ENCODE data around the gene PARP8.
"Not testable (repeated sequence)": the region's sequence is repeated elsewhere in the genome, so short reads cannot be mapped to it uniquely, and the experiment has no call there.

PARP8 gene

GRCh38 chr5:50727845-50728244 is 61.4 kb downstream of the PARP8 start:
- DNase-seq: no peak

DNA sequence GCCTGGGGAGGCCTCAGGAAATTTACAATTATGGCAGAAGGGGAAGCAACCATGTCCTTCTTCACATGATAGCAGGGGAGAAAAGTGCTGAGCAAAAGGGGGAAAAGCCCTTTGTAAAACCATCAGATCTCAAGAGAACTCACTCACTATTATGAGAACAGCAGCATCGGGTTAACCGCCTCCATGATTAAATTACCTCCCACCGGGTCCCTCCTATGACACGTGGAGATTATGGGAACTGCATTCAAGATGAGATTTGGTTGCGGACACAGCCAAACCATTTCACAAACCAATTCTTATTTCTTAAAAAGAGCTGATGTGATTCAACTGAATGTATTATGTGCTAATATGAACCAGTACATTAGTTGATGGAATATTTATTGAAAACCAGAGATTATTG is 63.9 kb downstream of the PARP8 start:
- DNase-seq: peak; percentile 21

GRCh38 chr5:50730841-50731240 is 64.4 kb downstream of the PARP8 start:
- DNase-seq: no peak

- DNase-seq: no peak
Observed at GRCh38 chr5:50733741-50734140, 67.3 kb downstream of the PARP8 start.

- DNase-seq: no peak
Observed at GRCh38 chr5:50738864-50739263, 72.4 kb downstream of the PARP8 start.

DNA sequence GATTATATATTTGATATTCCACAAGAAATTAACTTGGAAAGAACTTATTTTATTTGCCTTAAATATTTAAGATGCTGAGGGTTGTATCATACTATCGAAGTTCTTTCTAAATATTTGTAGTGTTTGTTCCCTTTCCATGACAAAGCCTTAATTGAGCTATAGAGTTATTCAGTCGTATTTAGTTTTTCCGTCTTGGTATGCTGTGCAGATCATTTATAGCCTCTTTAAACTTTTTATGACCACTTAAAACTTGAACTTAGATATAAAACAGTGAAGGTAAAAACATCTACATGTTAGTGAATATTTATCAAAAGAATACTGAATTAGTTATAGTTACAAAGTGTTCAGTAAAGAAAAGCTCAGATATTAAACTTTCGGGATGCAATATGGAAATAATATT is 74.4 kb downstream of the PARP8 start:
- no peak for DNase-seq

DNA sequence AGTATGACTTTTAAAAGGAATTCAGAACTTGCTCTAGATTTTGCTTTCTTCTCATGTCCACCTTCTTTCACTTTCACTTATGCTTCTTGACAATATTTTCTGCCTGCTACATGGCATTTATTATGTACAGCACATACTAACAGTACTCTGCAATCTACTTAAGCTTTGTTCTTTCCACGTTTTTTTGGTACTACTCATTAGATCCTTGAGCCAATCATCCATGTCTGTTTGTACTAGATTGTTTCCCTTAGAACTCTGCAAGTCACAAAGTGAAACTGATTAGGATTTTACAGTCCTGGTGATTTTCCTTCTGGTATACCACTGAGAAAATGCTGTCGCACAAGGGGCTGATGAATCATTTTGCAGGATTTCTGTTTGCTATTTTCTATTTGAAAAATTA is 78.3 kb downstream of the PARP8 start:
- no peak for DNase-seq

- no peak for DNase-seq
Observed at GRCh38 chr5:50745221-50745910, 78.9 kb downstream of the PARP8 start.

GRCh38 chr5:50749181-50749580 is 82.7 kb downstream of the PARP8 start:
- DNase-seq: no peak

- no peak for DNase-seq
Observed at GRCh38 chr5:50749873-50750272, 83.4 kb downstream of the PARP8 start.

- peak; percentile 47 for DNase-seq
Observed at GRCh38 chr5:50751064-50751657, 84.7 kb downstream of the PARP8 start.

DNA sequence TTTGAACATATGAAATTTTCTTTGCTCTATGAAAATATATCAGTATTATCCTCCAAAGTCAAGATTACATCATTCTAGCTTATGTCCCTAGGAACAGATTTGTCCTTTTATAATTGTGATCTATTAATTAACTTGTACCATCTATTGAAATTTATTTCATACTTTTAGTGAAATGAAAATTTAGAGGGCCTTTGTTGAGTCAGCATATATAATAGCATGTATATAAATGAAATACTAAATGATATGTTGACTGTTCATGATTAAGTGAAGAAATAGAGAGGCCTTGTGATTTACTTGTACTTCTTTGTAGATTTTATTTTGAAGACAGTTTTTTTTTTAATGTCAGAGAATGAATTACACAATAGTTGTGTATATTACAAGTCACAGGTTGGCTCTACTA is 86.4 kb downstream of the PARP8 start:
- DNase-seq: no peak

DNA sequence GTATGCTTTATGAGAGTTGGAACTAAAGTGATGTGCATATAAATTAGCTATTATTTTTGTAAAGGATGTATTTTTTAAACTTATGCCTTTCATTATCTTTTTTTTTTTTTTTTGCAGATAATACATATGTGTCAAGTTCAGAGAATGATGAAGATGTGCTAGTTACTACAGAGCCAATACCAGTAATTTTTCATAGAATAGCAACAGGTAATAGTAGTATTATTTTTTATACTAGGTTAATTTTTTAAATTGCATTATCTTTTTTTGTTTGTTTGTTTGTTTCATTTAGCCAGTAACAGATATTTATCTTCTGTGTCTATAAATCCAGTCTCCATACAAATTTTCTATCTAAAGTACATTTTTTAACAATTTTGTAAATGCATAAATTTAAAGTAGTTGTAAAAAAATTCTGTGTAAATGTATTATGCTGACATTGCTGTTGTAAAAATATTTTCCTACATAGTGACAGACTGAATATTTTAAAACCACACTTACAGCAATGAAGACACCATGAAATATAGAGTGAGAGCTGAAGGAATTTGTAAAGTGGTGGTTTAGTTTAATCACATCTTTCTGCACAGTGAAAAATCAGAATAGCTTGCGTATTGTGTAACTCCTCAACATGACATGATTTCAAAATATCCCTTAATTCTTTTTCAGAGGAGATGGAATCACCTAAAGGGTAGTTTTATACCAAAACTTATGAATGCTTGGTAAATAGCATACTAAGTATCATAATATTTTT is 93.3 kb downstream of the PARP8 start:
- DNase-seq: peak; percentile 49

DNA sequence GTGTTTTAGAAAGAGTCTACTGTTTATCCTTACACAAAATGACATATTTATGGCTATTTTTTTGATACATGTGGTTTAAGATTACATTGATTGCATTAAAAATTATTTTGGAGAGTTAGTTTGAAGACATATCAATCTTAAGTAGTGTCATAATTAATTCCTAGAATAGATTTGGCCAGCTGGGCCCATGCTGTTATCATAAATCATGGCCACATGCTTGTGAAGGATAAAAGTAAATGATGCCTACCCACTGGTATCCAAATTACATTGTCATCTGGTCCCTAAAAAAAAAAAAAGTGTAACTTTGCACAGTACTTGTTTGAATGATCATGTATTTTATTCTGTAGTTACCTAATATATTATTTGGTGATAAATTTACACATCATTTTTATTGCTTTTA is 96.9 kb downstream of the PARP8 start:
- no peak for DNase-seq

- no peak for DNase-seq
Observed at GRCh38 chr5:50763846-50764245, 97.4 kb downstream of the PARP8 start.

DNA sequence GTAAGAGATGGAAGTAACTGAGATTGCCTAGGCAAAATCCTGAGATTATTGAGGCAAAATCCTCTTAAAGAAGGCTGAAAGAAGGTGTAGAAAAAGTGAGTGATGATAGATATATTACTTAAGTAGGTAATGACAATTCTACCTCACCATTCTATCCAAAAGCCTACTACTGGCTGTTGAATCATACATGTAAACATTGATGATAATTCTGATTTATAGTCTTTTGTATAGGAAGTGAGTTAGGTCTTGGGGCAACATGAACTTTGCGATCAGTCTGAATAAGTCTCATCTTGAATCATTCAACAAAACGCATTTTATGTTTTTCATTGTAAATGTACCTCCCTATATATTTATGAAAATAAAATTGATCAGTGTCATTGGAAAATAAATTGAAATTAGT is 99.6 kb downstream of the PARP8 start:
- DNase-seq: no peak

DNA sequence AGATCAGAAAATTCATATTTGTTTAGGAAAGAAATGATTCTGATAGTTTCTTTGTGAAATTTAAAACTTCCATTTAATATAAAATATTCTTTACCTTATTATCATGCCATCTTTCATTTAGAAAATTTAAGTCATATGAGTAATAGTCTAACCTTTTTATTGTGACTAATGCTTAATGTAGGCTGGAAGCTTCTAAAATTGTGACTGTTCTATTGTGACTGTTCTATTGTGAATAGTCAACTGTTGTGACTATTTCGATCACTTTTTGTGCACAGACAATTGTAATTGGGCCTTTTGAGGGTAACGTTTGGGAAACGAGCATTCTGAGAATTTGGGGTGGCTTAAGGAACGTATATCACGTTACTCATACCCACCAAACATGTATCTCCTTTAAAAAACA is 100.0 kb downstream of the PARP8 start:
- no peak for DNase-seq

DNA sequence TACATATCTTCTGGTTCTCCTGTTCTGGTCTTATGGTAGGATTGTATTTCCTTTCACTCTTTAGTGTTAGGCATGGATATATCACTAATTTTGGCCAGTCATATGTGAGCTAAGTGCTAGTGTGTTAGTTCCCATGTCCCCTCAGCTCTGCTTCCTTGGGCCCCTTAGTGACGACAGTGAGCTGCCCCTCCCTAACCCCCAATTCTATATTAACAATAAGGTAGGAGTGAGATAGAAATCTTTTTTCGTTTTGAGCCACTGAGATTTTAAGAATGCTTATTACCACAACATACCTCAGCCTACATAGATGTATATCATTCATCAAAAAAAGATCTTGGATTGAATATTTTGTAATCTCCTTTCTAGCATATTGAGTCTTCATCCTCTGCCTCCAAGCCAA is 100.5 kb downstream of the PARP8 start:
- DNase-seq: no peak

GRCh38 chr5:50767588-50767987 is 101.2 kb downstream of the PARP8 start:
- no peak for DNase-seq

DNA sequence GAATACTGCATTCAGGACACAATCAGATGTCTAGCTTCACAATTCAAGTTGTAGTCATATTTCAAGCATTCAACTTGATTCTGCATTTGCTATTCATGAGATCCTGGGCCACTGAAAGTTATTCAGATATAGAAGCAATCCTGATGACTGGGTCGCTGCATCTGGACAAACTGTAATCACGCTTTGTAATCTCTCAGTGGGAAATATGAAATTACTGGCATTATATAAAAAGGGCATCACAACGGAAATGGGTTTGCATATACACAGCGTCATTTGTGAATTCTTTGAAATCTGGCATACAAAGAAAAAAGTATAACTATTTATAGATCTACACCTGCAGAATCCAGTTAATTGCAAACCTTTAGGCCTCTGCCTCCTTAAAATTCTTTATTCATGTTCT is 102.2 kb downstream of the PARP8 start:
- peak; percentile 22 for DNase-seq

GRCh38 chr5:50770441-50770840 is 104.0 kb downstream of the PARP8 start:
- no peak for DNase-seq

DNA sequence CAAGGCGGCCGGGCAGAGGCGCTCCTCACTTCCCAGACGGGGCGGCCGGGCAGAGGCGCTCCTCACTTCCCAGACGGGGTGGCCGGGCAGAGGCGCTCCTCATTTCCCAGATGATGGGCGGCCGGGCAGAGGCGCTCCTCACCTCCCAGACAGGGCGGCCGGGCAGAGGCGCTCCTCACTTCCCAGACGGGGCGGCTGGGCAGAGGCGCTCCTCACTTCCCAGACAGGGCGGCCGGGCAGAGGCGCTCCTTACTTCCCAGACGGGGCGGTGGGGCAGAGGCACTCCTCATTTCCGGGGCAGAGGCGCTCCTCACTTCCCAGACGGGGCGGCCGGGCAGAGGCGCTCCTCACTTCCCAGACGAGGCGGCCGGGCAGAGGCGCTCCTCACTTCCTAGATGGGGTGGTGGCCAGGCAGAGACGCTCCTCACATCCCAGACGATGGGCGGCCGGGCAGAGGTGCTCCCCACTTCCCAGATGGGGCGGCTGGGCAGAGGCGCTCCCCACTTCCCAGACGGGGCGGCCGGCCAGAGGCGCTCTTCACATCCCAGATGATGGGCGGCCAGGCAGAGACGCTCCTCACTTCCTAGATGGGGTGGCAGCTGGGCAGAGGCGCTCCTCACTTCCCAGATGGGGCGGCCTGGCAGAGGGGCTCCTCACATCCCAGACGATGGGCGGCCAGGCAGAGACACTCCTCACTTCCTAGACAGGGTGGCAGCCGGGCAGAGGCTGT is 108.2 kb downstream of the PARP8 start:
- not testable (repeated sequence) for DNase-seq

DNA sequence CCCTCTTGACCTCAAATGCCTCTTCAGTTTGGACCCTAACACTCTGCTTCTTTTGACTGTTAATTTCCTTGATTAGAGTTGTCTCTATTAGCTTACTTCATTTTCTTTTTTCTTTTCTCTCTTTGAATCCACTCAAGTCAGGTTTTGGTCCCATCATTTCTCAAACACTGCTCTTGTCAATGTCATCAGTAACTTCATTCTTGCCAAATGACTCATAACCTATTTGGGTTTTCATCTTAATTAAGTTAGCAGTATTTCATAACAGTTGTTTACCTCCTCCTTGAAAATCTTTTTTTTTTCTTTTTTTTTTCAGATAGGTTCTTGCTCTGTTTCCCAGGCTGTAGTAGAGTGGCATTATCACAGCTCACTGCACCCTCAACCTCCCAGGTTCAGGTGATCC is 119.6 kb downstream of the PARP8 start:
- DNase-seq: peak; percentile 36

DNA sequence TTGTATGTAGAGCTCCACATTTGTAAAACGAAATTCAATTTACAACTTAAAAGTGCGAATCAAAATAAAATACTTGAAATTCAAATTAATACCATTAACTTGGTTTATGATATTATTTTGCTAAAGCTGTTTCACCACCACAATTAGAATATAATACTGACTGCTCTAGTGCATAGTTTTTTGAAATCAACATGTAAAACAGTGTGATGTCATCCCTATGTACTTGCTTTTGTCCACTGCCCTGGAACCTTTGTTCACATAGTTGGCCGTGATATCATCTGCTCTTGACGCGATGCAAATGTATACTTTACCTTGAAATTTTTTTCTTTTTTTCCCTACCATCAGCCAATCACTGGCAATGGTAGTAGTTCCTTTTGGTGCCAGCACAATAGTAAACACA is 125.4 kb downstream of the PARP8 start:
- DNase-seq: no peak
